Activated CD4-positive, CD25-positive, alpha-beta regulatory T cell treated with anti-CD3 and anti-CD28 coated beads, Interleukin-2, amount 50 U/mL, for 24 hours (primary cell): ENCODE data around the gene PTBP3.
"Not testable (repeated sequence)": the region's sequence is repeated elsewhere in the genome, so short reads cannot be mapped to it uniquely, and the experiment has no call there.

Experiments
- ATAC-seq, 2 donors: fragments of 150-1000 bp; cut with Tn5 transposase; one replicate each; pipeline ENCODE4 v1.10.0; 2021; ENCODE audit warnings: mild to moderate bottlenecking in 1 of 2, moderate library complexity in 1 of 2

PTBP3 gene

DNA sequence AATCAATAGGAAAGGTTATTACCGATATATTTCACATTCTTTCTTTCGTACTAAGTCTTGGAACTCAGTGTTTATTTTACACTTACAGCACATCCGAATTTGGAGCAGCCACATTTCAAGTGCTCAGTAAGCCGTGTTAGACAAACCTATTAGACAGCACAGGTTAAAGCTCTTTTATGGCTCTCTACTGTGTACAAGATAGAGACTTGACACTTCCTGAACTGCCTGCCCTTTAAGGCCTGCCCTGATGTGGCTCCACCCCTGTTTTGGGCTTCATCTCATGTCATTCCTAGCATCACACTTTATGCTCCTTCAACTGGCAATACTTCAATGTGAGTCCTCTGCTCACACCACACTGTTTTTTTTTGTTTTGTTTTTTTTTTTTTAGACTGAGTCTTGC lies 134.8 kb downstream of the PTBP3 start:
- no peak for ATAC-seq

DNA sequence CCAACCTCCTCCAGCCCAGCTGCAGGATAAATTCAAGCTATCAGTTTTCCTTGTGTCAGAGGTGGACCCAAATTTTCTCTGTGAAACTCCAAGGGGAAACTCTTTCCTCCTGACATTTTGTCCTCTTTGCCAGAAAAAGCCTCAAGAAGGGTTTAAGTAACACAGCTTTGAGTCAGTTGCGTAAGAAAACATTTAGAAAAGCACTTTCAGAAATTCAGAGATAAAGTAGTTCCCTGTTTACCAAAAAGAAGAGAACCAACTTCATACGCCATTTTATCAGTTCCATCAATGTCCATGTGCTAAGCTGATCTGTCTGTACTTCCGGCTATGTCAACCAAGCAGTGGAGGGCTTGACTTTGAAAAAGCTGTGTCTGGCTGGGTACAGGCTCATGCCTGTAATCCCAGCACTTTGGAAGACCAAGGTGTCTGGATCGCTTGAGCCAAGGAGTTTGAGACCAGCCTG lies 138.4 kb downstream of the PTBP3 start:
- ATAC-seq = no peak

- ATAC-seq = no peak
Measured at GRCh38 chr9:112193572-112194288, 139.7 kb downstream of the PTBP3 start.

- not testable (repeated sequence) for ATAC-seq
Measured at GRCh38 chr9:112190320-112190719, 143.1 kb downstream of the PTBP3 start.

GRCh38 chr9:112188884-112189283 lies 144.5 kb downstream of the PTBP3 start:
- ATAC-seq = no peak

DNA sequence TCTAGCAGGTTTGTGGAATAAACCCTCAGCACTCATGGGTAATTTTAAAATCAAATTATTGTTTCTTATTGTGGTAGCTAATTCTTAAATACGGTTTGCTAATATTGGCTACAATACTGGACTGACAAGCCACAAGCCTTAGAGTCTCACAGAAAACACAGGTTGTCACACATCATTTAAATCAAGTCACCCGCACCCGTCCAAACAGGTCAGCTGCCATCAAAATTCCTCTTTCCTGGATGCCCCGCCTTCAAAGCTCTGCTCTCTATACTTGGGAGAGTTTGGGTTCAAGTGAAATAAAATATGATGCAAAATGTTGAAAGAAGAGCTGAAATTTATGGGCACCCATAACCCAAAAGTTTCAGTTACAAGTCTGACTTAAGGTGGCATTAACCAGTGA lies 146.0 kb downstream of the PTBP3 start:
- no peak for ATAC-seq

GRCh38 chr9:112186695-112187094 lies 146.7 kb downstream of the PTBP3 start:
- ATAC-seq = no peak

DNA sequence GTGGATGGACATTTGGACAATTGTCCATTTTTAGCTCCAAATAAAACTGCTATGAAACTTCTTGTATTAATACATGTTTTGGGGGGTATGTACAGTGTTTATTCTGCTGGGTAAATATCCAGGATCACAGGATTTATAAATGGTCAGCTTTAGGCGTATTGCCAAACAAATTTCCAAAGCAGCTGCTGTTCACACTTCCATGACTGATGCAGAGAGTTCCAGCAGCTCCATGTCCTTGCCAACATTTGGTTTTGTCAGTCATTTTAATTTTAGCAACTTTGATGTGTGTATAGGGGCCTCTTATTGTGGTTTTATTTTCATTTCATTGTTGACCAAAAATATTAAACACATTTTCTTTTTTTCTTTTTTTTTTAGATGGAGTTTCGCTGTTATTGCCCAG lies 148.5 kb downstream of the PTBP3 start:
- no peak for ATAC-seq

GRCh38 chr9:112184221-112184620 lies 149.2 kb downstream of the PTBP3 start:
- ATAC-seq = no peak

DNA sequence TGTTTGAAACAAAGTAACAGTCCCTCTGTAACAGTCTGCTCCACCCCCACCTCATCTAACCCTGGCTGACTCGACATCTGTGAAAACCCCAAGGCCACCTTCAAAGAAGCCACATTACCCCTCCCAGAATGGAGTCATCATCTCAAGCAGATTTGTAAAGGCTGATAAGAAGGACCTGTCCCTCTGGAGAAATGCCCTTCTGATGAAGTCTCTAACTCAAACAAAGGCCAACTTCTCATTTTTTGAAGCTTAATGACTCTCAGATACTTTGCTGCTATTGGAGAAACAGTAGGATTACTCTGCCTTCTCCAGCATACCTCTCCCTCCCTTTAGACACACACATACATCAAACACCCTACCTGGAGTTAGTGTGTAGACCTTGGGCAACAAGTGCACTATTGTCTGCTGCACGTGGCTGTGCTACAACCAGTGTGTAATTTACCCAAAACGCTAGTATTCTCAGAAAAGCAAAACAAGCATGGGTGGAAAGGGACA lies 153.0 kb downstream of the PTBP3 start:
- peak; percentile 88 to 91 for ATAC-seq

DNA sequence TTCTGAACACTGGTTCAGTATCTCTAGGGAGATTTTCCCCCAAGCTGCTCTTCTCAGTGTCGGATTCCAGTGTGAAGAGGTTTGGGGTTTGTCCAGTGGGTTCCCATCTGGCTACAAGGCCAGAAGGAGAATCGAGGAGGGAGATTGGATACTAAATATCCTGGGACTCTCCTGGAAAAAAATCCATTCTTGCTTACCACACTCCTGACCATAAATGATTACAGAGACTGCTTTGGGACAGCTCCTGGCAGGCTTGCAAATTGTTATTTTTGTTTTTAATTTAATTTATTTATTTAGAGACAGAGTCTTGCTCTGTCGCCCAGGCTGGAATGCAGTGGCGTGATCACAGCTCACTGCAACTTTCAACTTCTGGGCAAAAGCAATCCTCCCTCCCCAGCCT lies 153.6 kb downstream of the PTBP3 start:
- ATAC-seq = no peak

DNA sequence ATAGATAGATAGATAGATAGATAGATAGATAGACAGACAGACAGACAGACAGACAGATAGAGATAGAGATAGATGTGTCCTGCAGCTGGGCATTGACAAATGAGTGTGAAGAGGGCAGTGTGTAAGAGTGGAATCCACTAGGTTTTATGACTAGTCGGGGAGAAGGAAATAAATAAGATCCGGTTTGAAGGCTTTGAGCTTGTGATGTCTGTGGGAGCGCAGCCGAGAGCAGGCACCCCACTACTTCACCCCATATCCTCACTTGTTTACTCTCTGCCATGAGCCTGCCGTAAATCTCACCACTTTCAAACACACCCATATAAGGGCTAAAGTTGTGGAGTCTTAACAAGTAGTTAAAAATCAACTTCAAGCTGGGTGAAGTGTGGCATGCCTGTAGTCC lies 156.9 kb downstream of the PTBP3 start:
- ATAC-seq = no peak

DNA sequence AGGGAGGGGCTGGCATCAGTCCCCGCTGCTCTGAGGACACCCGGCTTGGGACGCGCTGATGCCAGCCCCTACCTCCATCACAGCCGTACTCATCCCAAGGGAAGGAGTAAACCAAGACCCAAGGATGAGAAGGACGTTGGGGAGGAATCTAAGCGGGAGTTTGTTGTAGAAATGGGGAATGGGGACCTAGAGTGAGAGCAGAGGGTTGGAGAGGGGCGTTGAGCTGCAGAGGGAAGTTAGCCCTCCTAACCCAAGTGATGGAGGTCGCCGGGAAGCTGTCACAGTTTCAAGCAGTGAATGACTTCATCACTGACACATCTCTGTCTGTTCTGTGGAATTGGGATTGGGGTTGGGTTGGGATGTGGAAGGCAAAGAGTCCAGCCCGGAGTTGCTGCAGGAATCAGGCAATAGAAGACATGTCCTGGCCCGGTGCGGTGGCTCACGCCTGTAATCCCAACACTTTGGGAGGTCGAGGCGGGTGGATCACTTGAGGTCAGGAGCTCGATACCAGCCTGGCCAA lies 157.6 kb downstream of the PTBP3 start:
- ATAC-seq = no peak

DNA sequence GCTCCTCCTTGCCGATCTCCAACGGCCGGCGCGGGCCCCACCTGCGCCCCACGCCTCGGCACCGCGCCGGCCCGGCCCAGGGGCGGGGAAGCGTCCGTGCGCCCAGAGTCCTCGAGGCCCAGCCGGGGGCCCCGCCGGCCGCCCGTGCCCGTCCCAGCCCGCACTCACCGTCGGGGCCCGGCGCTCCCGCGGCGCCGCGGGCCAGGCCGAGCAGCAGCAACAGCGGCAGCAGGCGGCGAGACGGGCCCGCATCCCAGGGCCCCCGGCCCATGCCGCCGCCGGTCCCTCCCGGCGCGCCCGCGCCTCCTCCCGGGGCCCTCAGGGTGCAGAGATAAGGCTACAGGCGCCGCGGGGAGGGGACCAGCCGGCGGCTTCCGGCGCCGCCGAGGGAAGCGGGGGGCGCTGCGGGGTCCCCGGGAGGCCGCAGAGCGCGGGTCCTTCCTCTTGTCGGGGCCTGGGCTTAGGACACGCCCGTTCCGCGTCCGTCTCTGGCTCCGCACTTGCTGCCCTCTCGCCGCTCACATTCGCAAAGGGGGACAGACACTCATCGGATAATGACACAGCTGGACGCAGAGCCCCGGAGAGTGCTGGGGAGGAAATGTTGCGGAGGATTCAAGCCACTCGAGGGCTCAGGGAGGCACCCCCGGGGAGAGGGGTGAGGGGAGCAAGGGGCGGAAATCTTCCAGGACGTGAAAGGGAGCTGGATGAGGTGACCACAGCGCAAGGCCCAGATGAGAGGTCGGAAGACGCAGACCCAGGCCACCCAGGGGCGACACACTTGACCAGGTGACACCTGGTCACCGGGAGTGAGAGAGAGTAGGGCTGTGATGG lies 158.2 kb downstream of the PTBP3 start, which contains the start of gene SUSD1:
SUSD1 (minus strand) TSS at position 333 of the 831 bp plus-strand sequence; CDS start at position 271, 62 bp downstream.
- peak; percentile 39 to 49 for ATAC-seq

GRCh38 chr9:112174222-112174964 lies 159.0 kb downstream of the PTBP3 start:
- ATAC-seq = peak; percentile 88 to 90

DNA sequence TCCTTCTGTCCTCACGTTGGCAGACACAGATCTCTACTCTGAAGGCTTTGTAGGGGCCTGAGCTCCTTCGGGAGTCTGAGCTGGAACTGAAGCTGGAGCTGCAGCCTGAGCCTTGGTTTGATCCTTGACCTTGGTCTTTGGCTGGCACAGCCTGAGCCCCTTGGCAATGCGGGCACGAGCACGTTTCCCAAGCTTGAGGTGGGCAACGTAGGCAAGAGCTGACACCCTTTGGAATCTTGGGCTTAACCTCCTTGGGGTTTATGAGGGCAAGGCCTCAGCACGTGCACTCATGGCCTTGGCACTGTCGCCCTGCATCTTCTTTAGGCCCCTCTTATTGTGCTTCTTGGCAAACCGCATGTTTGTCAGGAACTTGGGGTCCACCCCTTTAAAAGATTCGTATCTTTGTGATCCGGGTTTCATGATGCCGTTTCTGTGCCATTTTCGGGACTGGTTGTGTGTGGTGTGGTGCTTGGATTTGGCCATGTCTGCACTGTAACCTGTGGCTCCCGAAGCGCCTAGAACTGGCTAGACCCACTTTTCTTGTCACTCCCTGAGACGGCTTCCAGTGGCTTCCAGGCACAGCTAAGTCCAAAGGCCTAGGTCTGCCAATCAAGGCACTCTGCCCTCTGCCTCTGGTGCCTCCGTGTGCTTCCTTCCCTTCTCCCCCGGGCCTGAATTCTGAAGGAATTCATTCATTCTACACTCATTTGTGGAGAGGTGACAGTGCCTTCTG lies 159.8 kb downstream of the PTBP3 start:
- no peak for ATAC-seq

DNA sequence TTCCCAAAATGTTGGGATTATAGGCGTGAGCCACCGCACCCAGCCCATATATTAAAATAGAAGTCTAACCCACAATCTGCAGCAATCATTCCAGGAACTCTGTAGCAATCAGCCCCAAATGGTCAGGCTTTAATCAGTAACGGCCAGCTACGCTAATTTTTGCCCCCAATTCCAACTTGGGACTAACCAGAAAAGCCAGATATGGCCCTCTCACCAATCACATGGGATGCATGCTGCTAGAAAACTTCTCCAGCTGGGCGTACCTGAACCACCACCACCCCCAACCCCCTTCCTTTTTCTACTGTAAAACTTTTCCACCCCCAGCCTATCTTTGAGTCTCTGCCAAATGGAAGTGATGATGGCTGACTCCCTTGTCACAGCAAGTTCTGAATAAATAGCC lies 162.5 kb downstream of the PTBP3 start:
- ATAC-seq = no peak

- no peak for ATAC-seq
Measured at GRCh38 chr9:112170235-112170634, 163.2 kb downstream of the PTBP3 start.

GRCh38 chr9:112169368-112169767 lies 164.1 kb downstream of the PTBP3 start:
- peak in 1 of 2 donors; percentile 24 for ATAC-seq

GRCh38 chr9:112168197-112168596 lies 165.2 kb downstream of the PTBP3 start:
- ATAC-seq = peak; percentile 41 to 58
